AG09319 (cell line): ENCODE measurements around the gene TEFM.

Source experiments
- DNase-seq: peaks from one replicate; pipeline ENCODE4 v3.0.0-alpha.2; 2010; ENCODE audit warnings: low read depth; ENCODE audit errors: extremely low read depth
- TF ChIP-seq, protein P1 (sequence below): IDR thresholded peaks from 2 replicates; pipeline ENCODE4 v1.5.1; 2011; ENCODE audit warnings: low read depth, mild to moderate bottlenecking, inconsistent platforms, low read length, moderate library complexity

TEFM gene

DNA sequence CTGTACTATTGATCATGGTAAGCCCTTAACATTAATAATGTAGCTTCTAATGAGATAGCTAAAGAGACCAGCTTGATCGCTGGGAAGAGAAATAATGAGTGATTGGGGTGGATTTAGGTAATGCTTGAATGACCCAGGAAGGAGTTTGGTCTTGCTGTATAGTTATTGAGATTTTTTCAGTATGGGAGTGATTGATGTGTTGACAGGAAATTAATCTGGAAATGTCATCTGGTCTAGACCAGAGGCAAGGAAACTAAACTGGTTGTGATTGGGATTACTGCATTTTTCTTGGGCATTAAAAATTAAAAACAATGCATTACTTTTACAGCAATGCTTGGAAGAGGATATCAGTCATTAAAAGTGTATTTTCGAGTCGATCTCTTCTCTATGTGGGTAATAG is 11.8 kb downstream of the TEFM start:
- TF ChIP-seq, protein P1, sequence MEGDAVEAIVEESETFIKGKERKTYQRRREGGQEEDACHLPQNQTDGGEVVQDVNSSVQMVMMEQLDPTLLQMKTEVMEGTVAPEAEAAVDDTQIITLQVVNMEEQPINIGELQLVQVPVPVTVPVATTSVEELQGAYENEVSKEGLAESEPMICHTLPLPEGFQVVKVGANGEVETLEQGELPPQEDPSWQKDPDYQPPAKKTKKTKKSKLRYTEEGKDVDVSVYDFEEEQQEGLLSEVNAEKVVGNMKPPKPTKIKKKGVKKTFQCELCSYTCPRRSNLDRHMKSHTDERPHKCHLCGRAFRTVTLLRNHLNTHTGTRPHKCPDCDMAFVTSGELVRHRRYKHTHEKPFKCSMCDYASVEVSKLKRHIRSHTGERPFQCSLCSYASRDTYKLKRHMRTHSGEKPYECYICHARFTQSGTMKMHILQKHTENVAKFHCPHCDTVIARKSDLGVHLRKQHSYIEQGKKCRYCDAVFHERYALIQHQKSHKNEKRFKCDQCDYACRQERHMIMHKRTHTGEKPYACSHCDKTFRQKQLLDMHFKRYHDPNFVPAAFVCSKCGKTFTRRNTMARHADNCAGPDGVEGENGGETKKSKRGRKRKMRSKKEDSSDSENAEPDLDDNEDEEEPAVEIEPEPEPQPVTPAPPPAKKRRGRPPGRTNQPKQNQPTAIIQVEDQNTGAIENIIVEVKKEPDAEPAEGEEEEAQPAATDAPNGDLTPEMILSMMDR, result no peak
- DNase-seq, result no peak

DNA sequence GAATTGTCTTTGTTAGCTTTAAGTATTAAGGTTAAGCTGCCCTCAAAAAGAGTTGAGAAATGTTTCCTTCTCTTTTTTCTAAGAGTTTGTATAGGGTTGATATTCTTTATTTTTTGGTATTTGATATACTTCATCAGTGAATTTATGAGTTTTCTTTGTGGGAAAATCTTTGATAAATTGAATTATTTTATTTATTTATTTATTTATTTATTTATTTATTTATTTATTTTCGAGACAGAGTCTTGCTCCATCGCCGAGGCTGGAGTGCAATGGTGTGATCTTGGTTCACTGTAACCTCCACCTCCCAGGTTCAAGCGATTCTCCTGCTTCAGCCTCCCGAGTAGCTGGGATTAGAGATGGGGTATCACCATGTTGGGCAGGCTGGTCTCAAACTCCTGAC is 19.9 kb downstream of the TEFM start:
- no peak for DNase-seq
- TF ChIP-seq, protein P1, result no peak

DNA sequence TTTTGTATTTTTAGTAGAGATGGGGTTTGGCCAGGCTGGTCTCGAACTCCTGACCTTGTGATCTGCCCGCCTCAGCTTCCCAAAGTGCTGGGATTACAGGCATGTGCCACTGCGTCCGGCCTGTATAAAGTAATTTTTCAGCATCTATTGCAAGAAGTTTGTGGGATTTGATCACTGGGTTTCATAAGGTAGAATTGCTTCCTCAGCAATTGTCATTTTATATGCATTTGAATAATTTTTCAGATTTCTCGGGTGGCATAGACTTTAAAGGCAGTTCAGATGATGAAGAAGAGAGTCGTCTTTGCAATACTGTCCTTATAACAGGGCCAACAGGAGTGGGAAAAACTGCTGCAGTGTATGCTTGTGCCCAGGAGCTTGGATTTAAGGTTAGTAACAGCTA is 37.0 kb downstream of the TEFM start:
- DNase-seq, result no peak
- TF ChIP-seq, protein P1, result no peak

DNA sequence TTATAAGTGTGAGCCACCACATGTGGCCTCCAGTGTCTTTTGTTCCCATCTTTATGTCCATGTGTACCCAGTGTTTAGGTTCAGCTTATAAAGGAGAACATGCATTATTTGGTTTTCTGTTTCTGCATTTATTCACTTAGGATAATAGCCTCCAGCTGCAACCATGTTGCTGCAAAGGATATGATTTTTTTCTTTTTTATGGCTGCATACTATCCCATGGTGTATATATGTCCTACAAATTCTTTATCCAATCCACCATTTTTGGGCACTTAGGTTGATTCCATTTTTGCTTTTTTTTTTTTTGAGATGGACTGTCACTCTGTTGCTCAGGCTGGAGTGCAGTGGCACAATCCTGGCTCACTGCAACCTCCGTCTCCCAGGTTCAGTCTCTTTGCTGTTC is 41.4 kb downstream of the TEFM start:
- TF ChIP-seq, protein P1, result no peak
- no peak for DNase-seq

DNA sequence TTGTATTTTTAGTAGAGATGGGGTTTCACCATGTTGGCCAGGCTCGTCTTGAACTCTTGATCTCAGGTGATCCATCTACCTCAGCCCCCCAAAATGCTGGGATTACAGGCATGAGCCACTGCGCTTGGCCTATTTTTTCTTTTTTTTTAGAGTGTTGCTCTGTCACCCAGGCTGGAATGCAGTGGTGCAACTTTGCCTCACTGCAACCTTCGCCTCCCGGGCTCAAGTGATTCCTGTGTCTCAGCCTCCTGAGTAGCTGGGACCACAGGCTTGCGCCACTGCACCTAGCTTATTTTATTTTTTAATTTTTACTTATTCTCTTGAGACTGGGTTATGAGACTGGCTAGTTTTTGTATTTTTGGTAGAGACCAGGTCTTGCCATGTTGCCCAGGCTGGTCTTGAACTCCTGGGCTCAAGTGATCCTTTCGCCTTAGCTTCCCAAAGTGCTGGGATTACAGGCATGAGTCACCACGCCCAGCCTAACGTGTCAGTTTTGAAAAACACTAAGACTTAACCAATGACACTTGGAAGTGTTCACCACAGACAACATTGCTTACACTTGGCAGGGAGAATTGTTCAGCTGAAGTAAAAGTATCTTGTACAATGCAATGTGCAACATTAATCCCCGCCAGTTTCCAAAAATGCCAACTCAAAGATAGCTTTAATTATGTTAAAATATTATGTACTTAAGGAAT is 47.3 kb downstream of the TEFM start:
- TF ChIP-seq, protein P1, result no peak
- DNase-seq, result no peak

DNA sequence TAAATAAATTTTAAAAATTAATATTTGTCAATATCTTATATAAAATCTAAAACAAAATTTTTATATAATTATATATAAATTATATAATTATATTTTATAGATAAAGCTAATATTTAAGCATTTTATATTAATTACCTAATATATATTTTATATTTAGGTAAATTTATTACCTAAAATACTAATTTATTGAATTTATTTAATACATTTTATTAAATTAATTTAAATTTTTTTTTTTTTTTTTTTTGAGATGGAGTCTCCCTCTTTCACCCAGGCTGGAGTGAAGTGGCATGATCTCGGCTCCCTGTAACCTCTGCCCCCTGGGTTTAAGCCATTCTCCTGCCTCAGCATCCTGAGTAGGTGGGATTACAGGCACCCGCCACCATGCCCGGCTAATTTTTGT is 51.9 kb downstream of the TEFM start:
- TF ChIP-seq, protein P1, result no peak
- DNase-seq, result no peak
